HL-60/S4 treated with retinoic acid at 250 ng/mL for 4 days and 3 days (cell line): ENCODE measurements around the gene PDC.

Source experiments
- in situ Hi-C: fragments of 300-500 bp; cut with MboI; formaldehyde crosslinking; loops from 2 replicates; pipeline ENCODE4 v1.7.0; 2022; ENCODE audit warnings: low sequenced_read_pairs

The PDC gene

DNA sequence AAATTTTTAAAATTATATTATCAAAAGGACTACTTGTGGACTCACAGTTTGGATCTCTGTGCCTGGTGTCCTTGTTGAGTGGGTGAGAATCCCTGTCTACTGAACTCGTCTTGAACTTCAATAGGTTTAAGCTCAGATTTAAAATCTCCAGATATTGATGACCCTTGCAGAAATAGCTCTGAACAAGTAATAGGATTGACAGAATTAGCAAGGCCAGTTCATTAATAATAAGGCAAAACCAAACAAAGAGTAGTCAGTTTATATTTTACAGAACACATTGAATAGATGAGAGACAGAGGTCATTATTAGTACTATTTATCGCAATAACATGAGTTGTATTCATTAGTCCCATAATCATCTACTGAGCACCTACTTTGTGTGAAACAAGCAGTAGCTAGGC, at the start of gene PDC:
TSS of gene PDC (minus strand) at position 101 of the 400 bp plus-strand sequence. CDS start 11,655 bp downstream, outside the sequence.
- in situ Hi-C loops = no loop called here

DNA sequence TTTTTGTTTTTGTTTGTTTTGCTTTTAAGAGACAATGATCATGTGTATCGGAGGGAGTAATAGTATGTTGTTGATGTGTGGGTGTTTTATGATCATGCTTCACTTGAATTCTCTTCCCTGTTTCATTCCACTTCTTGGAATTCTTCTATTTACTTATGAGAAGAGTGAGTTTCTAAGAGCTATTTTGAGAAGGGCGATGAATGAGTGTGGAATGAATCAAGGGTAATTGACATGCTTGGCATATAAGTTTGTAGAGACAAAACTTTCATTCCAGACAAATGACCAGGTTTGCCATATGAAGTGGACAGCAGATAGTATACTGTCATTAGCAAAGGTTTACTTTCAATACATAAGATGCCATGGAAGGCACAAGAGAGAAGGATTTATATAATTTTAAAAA, 42.3 kb upstream of the PDC start:
- in situ Hi-C loops = no loop called here

DNA sequence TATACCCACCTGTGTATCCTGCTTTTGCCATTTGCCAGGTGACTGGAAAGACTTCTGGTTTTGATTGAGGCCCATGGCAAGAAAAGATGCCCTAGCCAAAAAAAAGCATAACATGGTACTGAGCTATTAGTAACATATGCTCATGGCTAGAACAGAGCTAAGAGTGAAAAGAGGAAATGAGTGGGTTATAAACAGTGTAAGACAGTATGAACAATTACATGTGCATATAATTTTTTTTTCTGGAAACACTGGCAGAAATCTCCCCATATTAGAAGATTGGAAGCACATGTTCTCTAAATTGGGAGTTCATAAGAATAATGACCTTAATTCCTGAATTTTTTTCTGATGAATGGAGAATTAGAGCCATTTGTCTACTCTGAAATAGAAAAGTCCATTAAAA, 41.2 kb upstream of the PDC start:
- in situ Hi-C loops = no loop called here

DNA sequence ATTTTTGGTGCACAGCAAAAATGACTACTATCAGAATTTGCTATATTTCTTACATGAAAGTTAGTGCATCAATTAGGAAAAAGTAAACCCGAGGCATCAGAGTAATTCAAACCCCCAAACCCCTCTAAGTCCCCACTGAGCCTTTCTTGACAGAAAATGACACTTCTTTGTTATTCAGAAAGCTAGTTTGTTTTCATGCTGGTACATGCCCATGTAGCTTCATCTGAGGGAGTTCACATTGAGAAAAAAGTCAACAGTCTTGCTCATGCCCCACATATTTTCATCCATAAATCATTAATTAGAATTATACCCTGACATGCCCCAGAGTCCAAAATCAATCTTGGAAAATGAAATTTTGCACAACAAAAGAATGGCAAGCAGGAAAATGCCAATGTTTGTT, 39.9 kb upstream of the PDC start:
- in situ Hi-C loops = no loop called here

DNA sequence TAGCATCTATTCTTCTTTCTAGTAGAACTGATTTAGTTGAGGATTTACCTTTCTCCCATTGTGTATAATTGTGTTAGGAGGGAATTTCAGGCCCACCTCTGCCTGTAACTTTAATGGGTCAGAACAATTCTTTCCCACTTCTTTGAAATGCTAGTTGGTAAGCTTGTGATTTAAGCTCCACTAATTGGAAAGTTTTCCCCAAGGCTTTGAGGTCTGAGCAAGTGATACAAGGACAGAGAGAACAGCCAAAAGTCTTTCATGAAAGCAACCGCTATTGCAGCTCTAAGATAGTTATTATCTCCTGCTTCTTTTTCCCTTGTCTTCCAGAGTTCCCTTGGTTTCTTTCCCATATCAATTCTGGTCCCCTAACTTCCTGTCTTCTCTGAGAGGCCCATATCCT, 38.7 kb upstream of the PDC start:
- in situ Hi-C loops = loop anchor here (25.0 kb wide), 1 partner anchor 488 kb away; no protein-coding TSS in a partner anchor

- in situ Hi-C loops = loop anchor here (25.0 kb wide), 1 partner anchor 488 kb away; no protein-coding TSS in a partner anchor
Measured at GRCh38 chr1:186498695-186499389, 37.9 kb upstream of the PDC start.

DNA sequence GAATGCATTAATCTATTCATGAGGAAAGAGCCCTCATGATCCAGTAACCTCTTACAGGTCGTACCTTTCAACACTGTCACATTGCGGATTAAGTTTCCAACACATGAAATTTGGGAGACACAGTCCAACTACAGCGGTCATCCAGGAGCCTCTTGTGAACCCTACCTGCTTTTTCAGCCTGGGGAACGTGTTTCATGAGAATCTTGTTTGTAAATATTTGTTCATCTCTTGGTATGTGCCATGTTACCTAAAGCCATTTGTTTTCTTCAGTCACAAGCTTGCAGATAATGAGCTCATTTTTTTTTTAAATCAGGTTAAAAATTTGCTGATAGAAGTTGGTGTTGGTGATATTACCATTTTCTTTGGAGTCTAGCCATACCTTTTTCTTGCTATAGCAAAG, 37.2 kb upstream of the PDC start:
- in situ Hi-C loops = loop anchor here (25.0 kb wide), 1 partner anchor 489 kb away; no protein-coding TSS in a partner anchor

DNA sequence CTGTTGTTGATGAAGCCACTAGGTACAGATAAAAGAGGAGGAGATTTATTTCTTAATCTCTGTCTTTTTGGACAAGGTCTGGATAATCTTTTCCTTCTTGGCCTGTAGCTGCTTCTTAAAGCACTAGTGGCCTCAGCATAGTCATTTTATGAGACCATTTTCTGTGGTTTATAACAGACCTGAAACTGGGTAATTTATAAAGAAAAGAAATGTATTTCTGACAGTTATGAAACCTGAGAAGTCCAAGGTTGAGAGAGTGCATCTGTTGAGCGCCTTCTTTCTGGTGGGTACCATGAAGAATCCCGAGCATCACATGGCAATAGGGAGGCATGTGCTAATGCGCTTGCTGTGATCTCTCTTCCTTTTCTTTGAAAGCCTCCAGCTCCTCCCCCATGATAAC, 36.7 kb upstream of the PDC start:
- in situ Hi-C loops = loop anchor here (25.0 kb wide), 1 partner anchor 490 kb away; no protein-coding TSS in a partner anchor

DNA sequence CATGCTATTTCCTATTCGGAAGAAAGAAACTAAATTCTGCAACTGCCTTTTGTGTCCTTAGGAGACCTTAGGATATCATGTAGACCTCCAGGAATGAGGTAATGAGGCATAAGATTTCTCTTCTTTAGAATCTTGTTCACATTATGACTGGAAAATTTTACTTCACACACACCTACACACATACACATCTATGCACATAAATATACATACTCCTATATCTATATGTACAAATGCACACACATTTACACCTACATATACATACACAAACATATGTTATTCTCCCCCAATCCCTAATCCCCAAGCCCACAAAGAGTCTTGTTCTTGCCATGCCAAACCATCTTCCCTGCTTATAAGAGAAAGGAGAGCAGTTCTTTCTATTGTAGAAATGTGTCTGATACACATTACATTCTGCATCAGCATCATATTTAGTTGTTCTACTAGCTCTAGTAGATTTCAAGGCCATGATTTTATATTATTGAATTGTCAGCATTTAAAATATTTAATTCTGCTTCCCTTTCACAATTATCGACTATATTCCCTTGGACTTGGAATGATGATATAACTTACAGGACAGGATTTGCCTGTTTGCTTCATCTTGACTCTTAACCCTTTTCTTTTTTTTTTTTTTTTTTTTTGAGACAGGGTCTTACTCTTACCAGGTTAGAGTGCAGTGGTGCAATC, 35.4 kb upstream of the PDC start:
- in situ Hi-C loops = loop anchor here (25.0 kb wide), 1 partner anchor 491 kb away; no protein-coding TSS in a partner anchor

- in situ Hi-C loops = loop anchor here (25.0 kb wide), 1 partner anchor 492 kb away; no protein-coding TSS in a partner anchor
Measured at GRCh38 chr1:186494832-186495271, 33.9 kb upstream of the PDC start.

GRCh38 chr1:186492531-186493291, 31.8 kb upstream of the PDC start:
- in situ Hi-C loops = loop anchor here (25.0 kb wide), 1 partner anchor 495 kb away; no protein-coding TSS in a partner anchor

DNA sequence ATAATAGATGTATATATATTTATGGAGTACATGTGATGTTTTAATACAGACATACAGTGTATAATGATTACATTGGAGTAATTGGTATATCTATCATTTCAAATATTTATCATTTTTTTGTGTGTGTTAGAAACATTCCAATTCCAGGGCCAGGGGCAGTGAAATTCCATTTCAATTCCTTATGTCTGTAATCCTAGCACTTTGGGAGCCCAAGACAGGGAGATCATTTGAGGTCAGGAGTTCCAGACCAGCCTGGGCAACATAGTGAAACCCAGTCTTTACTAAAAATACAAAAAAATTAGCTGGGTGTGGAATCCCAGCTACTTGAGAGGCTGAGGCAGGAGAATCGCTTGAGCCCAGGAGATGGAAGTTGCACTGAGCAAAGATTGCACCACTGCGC, 30.4 kb upstream of the PDC start:
- in situ Hi-C loops = loop anchor here (25.0 kb wide), 1 partner anchor 496 kb away; no protein-coding TSS in a partner anchor

DNA sequence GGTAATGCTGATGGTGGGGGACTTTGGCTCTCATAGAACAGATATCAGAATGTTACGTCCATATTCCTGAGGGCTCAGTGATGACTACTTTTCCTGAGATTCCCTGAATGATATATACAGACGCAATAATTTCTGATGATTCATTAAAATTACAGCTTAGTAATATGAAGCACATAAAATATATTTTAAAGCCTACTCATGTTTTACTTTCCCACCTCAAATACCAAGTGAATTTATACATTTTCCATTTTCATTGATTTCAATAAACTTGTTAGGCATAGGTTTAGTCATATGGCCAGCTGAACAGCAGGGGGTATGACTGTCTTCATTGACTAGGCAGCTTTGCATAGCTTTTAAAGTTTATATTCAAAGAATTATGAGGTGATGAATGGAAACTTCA, 26.2 kb upstream of the PDC start:
- in situ Hi-C loops = loop anchor here (25.0 kb wide), 1 partner anchor 500 kb away; no protein-coding TSS in a partner anchor

GRCh38 chr1:186486061-186486460, 25.1 kb upstream of the PDC start:
- in situ Hi-C loops = loop anchor here (25.0 kb wide), 1 partner anchor 501 kb away; no protein-coding TSS in a partner anchor

DNA sequence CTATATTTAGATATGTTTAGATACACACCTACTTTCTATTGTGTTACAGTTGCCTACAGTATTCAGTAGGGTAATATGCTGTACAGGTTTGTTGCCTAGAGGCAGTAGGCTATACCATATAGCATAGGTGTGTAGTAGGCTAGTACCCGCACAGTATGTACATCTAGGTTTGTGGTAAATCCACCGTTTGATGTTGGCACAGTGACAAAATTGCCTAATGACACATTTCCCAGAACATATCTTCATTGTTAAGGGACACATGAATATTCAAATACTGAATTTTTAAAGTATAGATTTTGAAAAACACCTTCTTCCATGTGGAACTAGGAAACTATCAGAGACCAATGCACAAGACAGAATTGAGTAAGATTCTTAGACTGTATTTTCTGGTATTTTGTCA, 22.6 kb upstream of the PDC start:
- in situ Hi-C loops = loop anchor here (25.0 kb wide), 1 partner anchor 504 kb away; no protein-coding TSS in a partner anchor

DNA sequence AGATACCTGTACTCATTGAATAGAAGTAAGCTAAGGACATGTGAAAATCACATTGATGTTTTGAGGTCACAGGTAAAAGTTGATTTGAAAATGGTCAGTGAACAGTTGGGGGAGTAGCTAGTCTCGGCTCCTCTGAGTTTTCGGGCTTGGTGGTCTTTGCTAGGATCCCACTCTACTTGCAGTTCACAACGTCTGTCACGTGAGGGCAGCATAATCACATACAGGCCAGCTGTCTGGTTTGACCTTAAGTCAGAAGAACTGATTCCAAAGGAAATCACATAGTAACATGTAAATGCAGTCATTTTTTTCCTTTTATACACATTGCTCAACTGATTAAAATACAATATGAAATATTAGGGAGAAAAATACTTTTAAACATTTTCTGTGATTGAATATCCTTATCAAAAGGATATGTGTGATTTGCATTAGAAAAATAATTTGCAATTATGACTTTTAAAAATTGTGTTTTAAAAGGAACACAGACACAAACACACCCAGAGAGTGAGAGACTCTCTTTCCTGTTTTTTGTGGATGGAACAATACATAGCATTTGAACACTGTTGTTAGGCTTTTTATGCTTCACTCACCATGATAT, 21.8 kb upstream of the PDC start:
- in situ Hi-C loops = loop anchor here (25.0 kb wide), 1 partner anchor 505 kb away; no protein-coding TSS in a partner anchor

DNA sequence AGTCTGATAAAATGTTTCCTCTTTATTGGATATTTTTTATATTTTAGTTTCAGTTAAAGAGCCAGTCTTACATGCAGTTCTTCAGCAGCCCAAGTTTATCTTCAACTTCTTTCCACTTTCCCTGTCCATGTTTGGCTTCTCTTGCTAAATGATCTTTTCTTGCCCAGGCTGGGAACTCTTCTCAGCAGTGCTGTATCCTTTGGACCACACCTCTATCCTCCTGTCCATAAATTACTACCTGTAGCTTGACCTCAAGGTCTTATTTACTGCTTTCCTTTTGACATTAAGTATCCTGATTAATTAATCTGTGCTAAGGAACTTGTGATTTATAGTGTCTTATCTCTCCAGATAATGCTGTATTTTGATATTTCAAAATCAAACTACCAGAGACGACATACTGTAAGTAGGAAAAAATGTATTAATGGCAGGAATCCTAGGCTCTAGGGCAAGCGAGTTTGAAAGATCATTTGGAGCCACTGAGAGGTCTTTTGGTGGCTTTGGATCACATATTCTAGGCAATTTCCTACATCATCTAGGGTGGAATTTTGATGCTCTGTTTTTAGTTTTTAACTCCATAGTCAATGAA, 20.5 kb upstream of the PDC start:
- in situ Hi-C loops = loop anchor here (25.0 kb wide), 1 partner anchor 506 kb away; no protein-coding TSS in a partner anchor

DNA sequence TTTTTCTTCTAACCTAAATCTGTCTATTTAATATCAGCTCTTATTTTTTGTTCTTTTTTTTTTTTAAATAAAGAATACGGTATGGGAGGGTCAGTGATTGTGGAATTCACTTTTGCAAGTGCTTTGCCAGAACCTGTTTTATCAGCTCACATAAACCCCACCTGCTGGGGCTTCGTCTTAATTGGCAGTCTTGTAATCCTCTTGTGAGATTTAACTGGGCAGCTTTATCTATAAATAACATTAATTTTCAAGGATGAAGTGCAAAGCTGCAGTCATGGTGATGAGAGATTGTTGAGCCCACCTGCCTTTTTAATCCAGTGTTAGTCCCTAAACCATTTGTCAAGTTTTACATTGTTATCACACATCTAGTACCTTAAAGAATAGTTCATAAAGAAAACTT, 18.2 kb upstream of the PDC start:
- in situ Hi-C loops = loop anchor here (25.0 kb wide), 1 partner anchor 508 kb away; no protein-coding TSS in a partner anchor

DNA sequence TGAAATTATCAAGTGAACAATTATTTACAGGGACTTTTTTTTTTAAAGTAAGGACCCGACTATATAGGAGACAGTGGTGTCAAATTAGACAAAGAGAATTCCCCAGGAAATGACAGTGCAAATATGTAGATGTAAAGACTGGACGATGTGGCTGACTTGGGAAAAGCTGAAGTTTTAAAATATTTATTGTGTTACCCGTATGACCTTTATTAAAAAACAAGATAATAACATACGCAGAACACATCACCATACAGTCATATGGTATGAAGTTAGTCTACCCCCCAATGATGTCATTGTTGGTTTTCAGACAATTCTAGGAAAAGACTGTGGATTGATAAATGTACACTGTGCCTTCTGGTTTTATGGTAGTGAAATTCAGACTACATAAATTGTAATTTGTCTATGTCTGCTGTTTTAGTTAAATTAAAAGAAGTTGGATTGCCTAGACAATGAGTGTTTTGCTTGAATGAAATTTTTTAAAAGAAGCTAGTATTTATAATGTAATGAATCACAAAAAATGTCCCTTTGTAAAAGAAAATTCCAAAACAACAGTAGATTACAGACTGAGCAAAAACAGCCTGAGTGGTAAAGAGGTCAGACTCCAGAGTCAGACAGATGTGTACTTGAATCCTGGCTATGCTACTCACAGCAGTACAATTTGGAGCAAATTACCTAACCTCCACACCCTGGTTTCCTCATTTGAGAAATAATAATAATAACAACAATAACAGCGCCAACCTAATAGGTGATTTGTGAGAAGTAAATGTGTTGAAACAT, 15.5 kb upstream of the PDC start:
- in situ Hi-C loops = loop anchor here (25.0 kb wide), 1 partner anchor 511 kb away; no protein-coding TSS in a partner anchor
